GM12878 (cell line): ENCODE measurements around the gene CLEC7A. TPM values are rescaled to one million over a fixed set of nuclear protein-coding genes. Genes with fewer than 3 reads are reported as not detected.

Source experiments
- ATAC-seq: fragments of 200-7000 bp; cut with Tn5 transposase; 3 replicates; pipeline ENCODE4 v1.9.1; 2020; ENCODE audit warnings: mild to moderate bottlenecking, moderate library complexity
- BruUV-seq: library from RNA; stranded (reverse); fragments of 400-500 nt; replicated peaks from 2 replicates; lab custom pipeline; 2021; lab: Mats Ljungman, UMichigan
- CTCF ChIA-PET: fragments of 300-600 bp; sonication (Branson Sonifier 250); formaldehyde crosslinking; extraction: SDS; loops from one replicate; lab custom pipeline; 2021; ENCODE audit warnings: inconsistent platforms; lab: Yijun Ruan, JAX
- POLR2A ChIA-PET: fragments of 350-600 bp; formaldehyde crosslinking; extraction: SDS; loops from one replicate; lab custom pipeline; 2021; ENCODE audit warnings: inconsistent platforms; lab: Charles Lee
- RAD21 ChIA-PET: fragments of 300-600 bp; sonication (Branson Sonifier 250); formaldehyde crosslinking; loops from one replicate; lab custom pipeline; 2023; ENCODE audit warnings: antibody characterized with exemption; ENCODE audit not compliant: unreplicated experiment; lab: Charles Lee
- SMC1A ChIA-PET: fragments of 300-600 bp; sonication (Branson Sonifier 250); formaldehyde crosslinking; loops from one replicate; lab custom pipeline; 2023; ENCODE audit not compliant: unreplicated experiment, uncharacterized antibody; lab: Charles Lee
- DNase-seq: peaks from one replicate; pipeline ENCODE4 v3.0.0-alpha.2; 2011; ENCODE audit warnings: low read depth, low spot score
- FAIRE-seq: peaks from 3 replicates; lab custom pipeline; 2011; peaks lifted over from hg19 to GRCh38; lab: Jason Lieb, UNC
- H2AFZ ChIP-seq: 2 replicates; pipeline ENCODE4 v1.6.0; 2011; ENCODE audit warnings: low read depth, low read length, control low read depth; ENCODE audit not compliant: control insufficient read depth
- H3K27ac ChIP-seq: 2 replicates; pipeline ENCODE4 v1.5.1; 2011; ENCODE audit warnings: control low read depth; ENCODE audit not compliant: control insufficient read depth, insufficient read depth
- H3K27me3 ChIP-seq, 2 experiments: replicated peaks in 1 of 2; 2 replicates each; pipeline versions ENCODE4 v1.6.0 to v1.6.1; 2011; ENCODE audit warnings: low read length in 1 of 2; ENCODE audit not compliant: control insufficient read depth in 2 of 2, insufficient read depth in 2 of 2
- H3K36me3 ChIP-seq, 2 experiments: 2 replicates each; pipeline ENCODE4 v1.5.1; 2011; ENCODE audit warnings: low read length in 1 of 2; ENCODE audit not compliant: control insufficient read depth in 2 of 2, insufficient read depth in 2 of 2
- H3K4me1 ChIP-seq: 2 replicates; pipeline ENCODE4 v1.6.1; 2011; ENCODE audit warnings: mild to moderate bottlenecking, low read length, moderate library complexity, mixed read lengths; ENCODE audit not compliant: control insufficient read depth, insufficient read depth
- H3K4me2 ChIP-seq: 2 replicates; pipeline ENCODE4 v1.6.0; 2011; ENCODE audit warnings: control low read depth; ENCODE audit not compliant: control insufficient read depth, insufficient read depth
- H3K4me3 ChIP-seq: fragments of 200-600 bp; sonication (generic); 2 replicates; pipeline ENCODE4 v1.5.1; 2016
- H3K79me2 ChIP-seq: 2 replicates; pipeline ENCODE4 v1.6.0; 2011; ENCODE audit warnings: low read length; ENCODE audit not compliant: control insufficient read depth, insufficient read depth
- H3K9ac ChIP-seq: 2 replicates; pipeline ENCODE4 v1.8.0; 2011; ENCODE audit warnings: low read length, control low read depth, mixed read lengths; ENCODE audit not compliant: control insufficient read depth, insufficient read depth
- H3K9me3 ChIP-seq: replicated peaks from 3 replicates; pipeline ENCODE4 v1.5.1; 2011; ENCODE audit warnings: mild to moderate bottlenecking, low read length; ENCODE audit not compliant: control insufficient read depth, insufficient read depth
- H4K20me1 ChIP-seq: 2 replicates; pipeline ENCODE4 v1.6.0; 2011; ENCODE audit not compliant: control insufficient read depth, insufficient read depth
- BACH1 ChIP-seq: fragments of 450-650 bp; IDR thresholded peaks from 2 replicates; pipeline ENCODE4 v1.6.1; 2017; ENCODE audit warnings: mild to moderate bottlenecking, borderline replicate concordance
- BRCA1 ChIP-seq: IDR thresholded peaks from 2 replicates; pipeline ENCODE4 v1.6.1; 2011; ENCODE audit warnings: low read depth, low read length, improper control_type of control experiment
- CREM ChIP-seq: IDR thresholded peaks from 2 replicates; pipeline ENCODE4 v1.6.1; 2014; ENCODE audit warnings: antibody characterized with exemption, low read depth
- CTCF ChIP-seq, 3 experiments: IDR thresholded peaks in 2 of 3; conservative IDR thresholded peaks in 1 of 3; 2 replicates each; pipeline ENCODE4 v1.5.1; 2011; ENCODE audit warnings: low read depth in 3 of 3, low read length in 3 of 3, mild to moderate bottlenecking in 3 of 3, control low read depth in 2 of 3, moderate library complexity in 2 of 3, inconsistent platforms in 1 of 3, mixed read lengths in 1 of 3; ENCODE audit not compliant: control insufficient read depth in 2 of 3, insufficient read depth in 1 of 3; ENCODE audit errors: extremely low read depth in 1 of 3
- EP300 ChIP-seq, 2 experiments: fragments of 150-350 bp in 1 of 2; IDR thresholded peaks; 2 replicates each; pipeline ENCODE4 v1.6.1; 2011 to 2012; ENCODE audit warnings: low read depth in 2 of 2, low read length in 2 of 2, borderline replicate concordance in 1 of 2, improper control_type of control experiment in 1 of 2, inconsistent platforms in 1 of 2; ENCODE audit not compliant: control insufficient read depth in 1 of 2
- IRF4 ChIP-seq: IDR thresholded peaks from 2 replicates; pipeline ENCODE4 v1.6.1; 2011; ENCODE audit warnings: low read depth, low read length
- KDM1A ChIP-seq: fragments of 200-600 bp; sonication (generic); IDR thresholded peaks from 2 replicates; pipeline ENCODE4 v1.6.1; 2016; ENCODE audit warnings: borderline replicate concordance
- LARP7 ChIP-seq: fragments of 450-650 bp; IDR thresholded peaks from 2 replicates; pipeline ENCODE4 v1.6.1; 2017; ENCODE audit warnings: mild to moderate bottlenecking
- MAX ChIP-seq: IDR thresholded peaks from 2 replicates; pipeline ENCODE4 v1.6.1; 2012; ENCODE audit warnings: low read depth, low read length, improper control_type of control experiment
- MYB ChIP-seq: fragments of 150-350 bp; IDR thresholded peaks from 2 replicates; pipeline ENCODE4 v1.6.1; 2014; ENCODE audit warnings: mild to moderate bottlenecking, low read depth, low read length, borderline replicate concordance
- SPI1 ChIP-seq: IDR thresholded peaks from 2 replicates; pipeline ENCODE4 v1.6.1; 2011; ENCODE audit warnings: low read depth, mild to moderate bottlenecking, low read length, moderate library complexity, borderline replicate concordance; ENCODE audit not compliant: insufficient read depth
- USF1 ChIP-seq: IDR thresholded peaks from 2 replicates; pipeline ENCODE4 v1.6.1; 2011; ENCODE audit warnings: borderline replicate concordance, low read depth, mild to moderate bottlenecking, moderate library complexity, mixed read lengths, low read length; ENCODE audit not compliant: insufficient read depth; ENCODE audit errors: extremely low read length
- ZNF384 ChIP-seq: IDR thresholded peaks from 2 replicates; pipeline ENCODE4 v1.6.1; 2012; ENCODE audit warnings: low read depth, mild to moderate bottlenecking, low read length, improper control_type of control experiment, borderline replicate concordance
- ZNF622 ChIP-seq: fragments of 450-650 bp; IDR thresholded peaks from 2 replicates; pipeline ENCODE4 v1.6.1; 2017; ENCODE audit warnings: mild to moderate bottlenecking, inconsistent platforms
- ZZZ3 ChIP-seq: IDR thresholded peaks from 2 replicates; pipeline ENCODE4 v1.6.1; 2011; ENCODE audit warnings: low read depth; ENCODE audit not compliant: control insufficient read depth, insufficient read length
- WGBS: methylation state at CpG from one replicate; pipeline ENCODE4 v1.1.6; 2016; ENCODE audit warnings: low lambda C conversion rate; ENCODE audit not compliant: insufficient replicate concordance, insufficient coverage; ENCODE audit errors: missing lambda C conversion rate; 5-methylcytosine and 5-hydroxymethylcytosine counted together
- in situ Hi-C: fragments of 300-500 bp; cut with MboI; formaldehyde crosslinking; loops from 9 replicates; pipeline ENCODE4 v1.14.3; 2018; ENCODE audit warnings: mixed read lengths
- intact Hi-C: fragments of 100-400 bp; cut with micrococcal nuclease; formaldehyde crosslinking; loops from one replicate; pipeline ENCODE4 v1.14.2; 2022; ENCODE audit not compliant: unreplicated experiment
- polyA plus RNA-seq, 11 experiments: library from polyadenylated mRNA; depleted of rRNA in 4 of 11; unstranded in 6 of 11; stranded (reverse) in 5 of 11; fragments of >200 nt; fragmentation: Nextera tagmentation in 4 of 11; fragmentation: Illumina TruSeq in 1 of 11; extraction: Ambion mirVana in 4 of 11; extraction: Trizol in 1 of 11; gene quantifications; 1 replicate in 1 of 11; 2 replicates in 10 of 11; pipeline versions ENCODE4 v1.2.1 to v1.2.3, GENCODE V29; 2011 to 2016; ENCODE audit warnings: inconsistent platforms in 2 of 11, missing spikeins in 2 of 11, low read depth in 1 of 11
- total RNA-seq, 4 experiments: library from RNA; depleted of rRNA in 3 of 4; stranded (reverse); fragments of >200 nt in 3 of 4; fragmentation: Illumina TruSeq in 1 of 4; extraction: Trizol in 1 of 4; gene quantifications; 2 replicates each; pipeline versions ENCODE4 v1.2.1 to v1.2.3, GENCODE V29; 2013 to 2021

The CLEC7A gene
- total and polyA plus RNA-seq, 10 of the 15 experiments (the other 5 are each of a cell fraction or from before 2014, with no cell fraction given): not detected

DNA sequence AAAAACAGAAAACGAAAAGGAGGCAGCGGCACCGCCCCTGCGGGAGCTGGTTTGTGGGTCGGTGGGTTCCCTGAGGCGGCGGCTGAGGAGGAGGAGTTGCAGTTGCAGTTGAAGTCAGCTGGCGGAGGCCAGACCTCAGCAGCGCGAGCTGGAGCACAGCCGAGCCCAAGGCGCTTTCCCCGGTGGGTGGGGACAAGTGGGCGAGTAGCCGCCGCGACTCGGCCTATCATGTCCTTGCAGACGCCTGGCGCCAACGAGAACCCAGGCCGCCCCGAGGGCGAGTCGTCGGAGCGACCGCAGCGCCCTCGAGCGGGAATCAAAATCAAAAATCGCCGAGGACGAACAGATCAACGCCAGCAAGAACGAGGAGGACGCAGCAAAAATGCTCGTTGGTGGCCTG lies 18.5 kb downstream of the CLEC7A start:
- no peaks in the 10 kb centered on the region for H3K4me1 ChIP-seq
- ChIA-PET CTCF (no interaction called here), POLR2A (no interaction called here), RAD21 (no interaction called here)
- ATAC-seq (no peak), DNase-seq (no peak), FAIRE-seq (no peak)
- H3K27me3 ChIP-seq: no peaks in the 10 kb centered on the region
- BruUV-seq: no TSS peak
- H3K9me3 ChIP-seq: no peaks in the 10 kb centered on the region
- no peaks in the 10 kb centered on the region for H3K79me2 ChIP-seq
- no peak overlapping the region for H3K4me3 ChIP-seq
- no peak overlapping the region for H3K9ac ChIP-seq
- no peak overlapping the region for H3K27ac ChIP-seq
- TF ChIP-seq LARP7 (no peak), USF1 (no peak), KDM1A (no peak), ZNF384 (no peak), CREM (no peak), BACH1 (no peak)
- TF ChIP-seq, all 136 proteins: peak for 0
- no peaks in the 10 kb centered on the region for H3K36me3 ChIP-seq
- 77% methylated on average over 38 of the region's 38 CpGs for WGBS
- in situ Hi-C loops: no loop called here
- SMC1A ChIA-PET: no interaction called here
- H2AFZ ChIP-seq: no peak overlapping the region
- no peak overlapping the region for H3K4me2 ChIP-seq
- no peaks in the 10 kb centered on the region for H4K20me1 ChIP-seq
- intact Hi-C loops: no loop called here

DNA sequence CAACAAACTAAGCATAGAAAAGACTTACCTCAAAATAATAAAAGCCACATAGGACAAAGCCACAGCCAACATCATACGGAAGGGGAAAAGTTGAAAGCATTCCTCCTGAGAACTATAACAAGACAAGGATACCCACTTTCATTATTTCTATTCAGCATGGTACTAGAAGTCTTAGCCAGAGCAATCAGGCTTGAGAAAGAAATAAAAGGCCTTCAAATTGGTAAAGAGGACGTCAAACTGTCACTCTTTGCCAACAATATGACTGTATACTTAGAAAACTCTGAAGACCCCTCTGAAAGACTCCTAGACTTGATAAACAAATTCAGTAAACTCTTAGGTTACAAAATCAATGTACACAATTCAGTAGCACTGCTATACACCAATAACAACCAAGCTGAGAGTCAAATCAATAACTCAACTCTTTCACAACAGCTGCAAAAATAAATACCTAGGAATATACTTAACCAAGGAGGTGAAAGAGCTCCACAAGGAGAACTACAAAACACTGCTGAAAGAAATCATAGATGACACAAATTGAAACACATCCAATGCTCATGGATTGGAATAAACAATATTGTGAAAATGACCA lies 19.6 kb downstream of the CLEC7A start:
- Histone ChIP-seq H3K27ac (no peak overlapping the region), H3K4me1 (no peaks in the 10 kb centered on the region), H2AFZ (no peak overlapping the region), H3K36me3 (no peaks in the 10 kb centered on the region), H4K20me1 (no peaks in the 10 kb centered on the region), H3K9ac (no peak overlapping the region), H3K9me3 (no peaks in the 10 kb centered on the region), H3K4me2 (no peak overlapping the region), H3K4me3 (no peak overlapping the region), H3K27me3 (no peaks in the 10 kb centered on the region), H3K79me2 (no peaks in the 10 kb centered on the region)
- FAIRE-seq (no peak), DNase-seq (no peak), ATAC-seq (no peak)
- ChIA-PET POLR2A (no interaction called here), SMC1A (no interaction called here), CTCF (no interaction called here), RAD21 (no interaction called here)
- intact Hi-C loops: no loop called here
- in situ Hi-C loops: no loop called here
- BruUV-seq: no TSS peak
- WGBS: 48% methylated on average over 2 of the region's 2 CpGs
- no peak for TF ChIP-seq ZZZ3
- TF ChIP-seq SPI1: no peak
- no peak for TF ChIP-seq MAX
- TF ChIP-seq CTCF (IDR thresholded peaks at IDR 0.05 in 2 of 3, conservative IDR thresholded peaks at IDR 0.05 in 1 of 3; ENCODE audit: control insufficient read depth in 2 of 3, extremely low read depth in 1 of 3, insufficient read depth in 1 of 3, low read depth in 3 of 3, low read length in 3 of 3): no peak
- no peak for TF ChIP-seq BRCA1
- TF ChIP-seq IRF4: no peak
- TF ChIP-seq EP300 (IDR thresholded peaks at IDR 0.05; ENCODE audit: borderline replicate concordance in 1 of 2, control insufficient read depth in 1 of 2, low read depth in 2 of 2, low read length in 2 of 2): no peak
- no peak for TF ChIP-seq MYB
- TF ChIP-seq ZNF622: no peak
